Measurements from ENCODE around the gene FLNB. TPM values are rescaled to one million over a fixed set of nuclear protein-coding genes. Genes with fewer than 3 reads are reported as not detected.

FLNB gene
- polyA plus RNA-seq, 10 donors: 52.9 to 88.3 (median 63.2) TPM

DNA sequence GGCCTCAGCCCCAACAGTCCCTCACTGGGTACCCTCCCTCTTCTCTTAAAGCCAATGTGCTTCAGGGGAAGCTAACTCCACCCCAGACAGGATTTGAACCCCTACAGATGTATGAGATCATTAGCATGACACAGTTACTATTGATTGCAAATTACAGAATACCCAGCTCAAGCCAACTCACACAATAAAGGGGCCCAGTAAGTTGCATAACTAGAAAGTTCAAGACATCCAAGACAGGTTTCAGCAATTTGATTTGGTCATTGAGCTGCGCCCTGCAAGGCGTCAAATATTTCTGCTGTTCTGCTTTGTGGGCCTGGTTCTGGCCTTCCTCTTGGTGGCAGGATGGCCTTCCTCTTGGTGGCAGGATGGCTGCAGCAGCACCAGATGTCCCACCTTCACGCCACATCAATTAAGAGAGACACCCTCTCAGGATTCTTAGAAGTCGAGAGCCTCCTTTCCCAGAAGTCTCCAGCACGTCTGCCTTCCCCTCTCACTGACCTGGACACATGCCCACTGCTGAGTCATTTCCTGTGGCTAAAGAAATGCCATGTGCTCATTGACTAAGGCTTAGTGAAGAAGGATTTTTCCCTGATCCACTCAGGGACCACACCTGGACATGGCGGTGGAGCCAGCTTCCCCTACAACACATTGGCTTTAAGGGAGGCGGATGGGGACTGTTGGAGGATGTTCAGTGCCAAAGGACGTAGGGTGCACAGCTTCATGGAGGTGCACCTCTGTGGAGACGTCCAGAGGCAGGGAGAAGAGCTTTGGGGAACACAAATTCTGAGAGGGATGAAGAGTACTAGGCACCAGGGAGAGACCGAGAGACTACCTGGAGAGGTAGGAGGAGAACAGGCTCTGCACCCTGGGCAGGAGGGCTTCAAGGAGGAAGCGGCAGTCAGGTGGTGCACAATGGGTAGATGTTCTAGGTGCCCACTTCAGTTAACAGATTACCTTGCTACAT is 153.5 kb downstream of the FLNB start:
- peak in 2 of 3 donors; percentile 60 to 82 for DNase-seq

- no peak for DNase-seq
Measured at GRCh38 chr3:58163234-58163633, 155.0 kb downstream of the FLNB start.

DNA sequence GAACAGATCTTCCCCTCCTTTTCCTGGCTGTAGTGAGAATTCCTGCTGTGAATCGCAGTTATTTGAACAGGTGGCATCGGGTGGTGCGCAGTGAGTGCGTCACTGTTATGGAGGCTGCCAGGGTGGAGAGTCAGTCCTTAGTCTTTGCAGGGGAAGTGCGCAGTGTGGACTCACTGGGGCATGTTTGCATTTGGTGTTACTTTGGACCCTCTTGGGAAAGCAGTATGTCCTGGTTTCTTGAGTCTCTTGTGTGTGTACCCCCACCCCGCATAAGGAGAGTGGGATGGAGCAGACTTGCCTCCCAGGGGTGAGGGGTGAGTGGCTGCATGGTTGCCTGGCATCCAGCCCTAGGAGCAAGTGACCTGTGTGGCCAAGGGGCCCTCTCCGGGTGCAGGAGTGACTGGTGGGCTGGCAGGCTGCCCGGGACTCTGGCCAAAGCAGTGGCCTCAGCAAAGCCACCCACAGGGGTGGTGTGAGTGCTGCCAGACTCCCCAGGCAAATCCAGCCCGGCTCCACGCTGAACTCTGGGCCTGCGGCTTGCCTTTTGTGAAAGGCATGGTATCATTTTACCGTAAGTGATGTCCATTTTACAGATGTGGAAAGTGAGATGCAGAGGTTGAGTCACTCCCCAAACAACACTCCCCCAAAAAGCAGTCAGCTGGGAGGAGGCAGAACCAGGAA is 156.1 kb downstream of the FLNB start:
- no peak for DNase-seq

DNA sequence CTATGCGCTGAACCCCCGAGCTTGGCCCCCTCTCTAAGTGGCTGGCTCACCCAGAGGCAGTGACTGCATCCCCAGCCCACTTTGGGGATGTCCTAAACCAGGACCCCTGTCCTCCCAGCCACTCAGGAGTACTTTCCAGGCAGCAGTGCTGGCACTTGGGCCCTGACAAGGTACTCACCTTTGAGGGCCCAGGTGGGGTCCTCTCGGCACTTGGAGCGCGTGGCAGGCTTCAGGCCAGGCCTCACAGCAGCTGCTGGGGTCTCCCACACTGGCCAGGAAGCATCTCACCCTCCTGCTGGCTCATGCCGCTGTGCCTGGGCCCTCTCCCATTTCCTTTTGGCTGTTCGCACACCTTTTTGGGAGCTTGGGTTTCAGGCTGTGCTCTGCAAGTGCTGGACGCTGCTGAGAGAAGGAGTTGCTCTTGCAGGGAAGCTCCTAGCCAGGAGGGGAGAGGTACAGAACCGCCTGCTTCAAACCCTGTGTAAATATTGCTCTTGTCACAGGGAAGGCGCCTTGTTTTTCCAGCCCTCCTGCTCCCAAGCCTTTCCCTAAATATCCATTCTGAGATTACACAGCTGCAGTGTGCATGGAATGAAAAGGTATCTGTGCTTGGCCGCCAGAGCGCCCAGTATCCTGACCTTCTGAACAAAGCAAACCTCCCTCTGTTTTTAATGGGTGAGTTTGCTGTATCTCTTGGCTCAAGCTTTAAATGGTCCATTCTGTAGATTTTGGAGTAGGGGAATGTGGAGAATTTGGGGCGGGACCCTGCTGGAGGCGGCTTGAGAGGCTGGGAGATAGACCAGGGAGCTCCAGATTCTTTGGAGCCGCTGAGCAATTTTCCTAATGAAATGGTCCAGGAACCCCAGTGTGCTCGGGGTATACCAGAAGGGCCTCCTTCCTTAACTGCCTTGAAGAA is 156.9 kb downstream of the FLNB start:
- no peak for DNase-seq

DNA sequence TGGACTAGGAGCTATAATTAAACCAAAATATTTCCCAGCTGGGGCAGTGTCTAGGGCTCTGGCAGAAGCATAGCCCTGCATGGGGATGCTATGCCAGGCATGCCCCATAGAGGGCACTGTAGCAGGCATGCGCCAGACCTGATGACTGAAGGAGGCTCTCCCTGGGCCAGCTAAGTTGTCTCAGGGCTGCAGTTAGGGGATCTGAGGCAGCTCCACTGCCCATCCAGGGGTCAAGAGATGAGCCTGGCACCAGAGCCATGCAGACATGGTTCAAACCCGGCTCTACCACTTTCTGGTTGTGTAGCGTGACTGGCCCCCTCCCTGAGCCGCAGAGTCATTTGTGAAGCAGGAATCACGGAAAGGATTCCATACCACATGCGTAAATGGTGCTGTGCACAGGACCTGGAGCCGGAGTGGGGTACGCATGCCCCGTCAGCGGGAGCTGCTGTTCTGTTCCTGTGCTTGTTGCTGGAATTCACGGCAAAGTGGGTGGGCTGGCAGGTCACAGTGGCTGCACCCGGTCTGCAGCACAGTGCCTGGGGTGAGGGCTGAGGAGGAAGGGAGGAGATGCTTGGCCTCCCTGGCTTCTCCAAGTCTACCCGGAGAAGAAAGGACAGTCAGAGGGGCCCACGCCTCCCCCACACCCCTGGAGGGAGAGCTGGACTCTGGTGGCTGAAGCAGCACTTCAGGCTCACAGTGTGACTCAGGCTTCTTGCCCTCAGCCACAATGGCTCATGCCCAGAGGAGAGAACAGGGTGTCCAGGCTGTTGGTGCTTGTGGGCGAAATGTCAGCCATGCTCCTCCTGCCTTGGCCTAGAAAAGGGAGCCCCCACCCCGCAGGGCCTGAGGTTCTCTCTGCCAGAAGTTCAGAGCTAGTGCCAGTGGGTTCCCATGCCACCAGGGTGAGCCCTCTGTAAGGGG is 159.5 kb downstream of the FLNB start:
- DNase-seq: peak in 1 of 3 donors; percentile 62

DNA sequence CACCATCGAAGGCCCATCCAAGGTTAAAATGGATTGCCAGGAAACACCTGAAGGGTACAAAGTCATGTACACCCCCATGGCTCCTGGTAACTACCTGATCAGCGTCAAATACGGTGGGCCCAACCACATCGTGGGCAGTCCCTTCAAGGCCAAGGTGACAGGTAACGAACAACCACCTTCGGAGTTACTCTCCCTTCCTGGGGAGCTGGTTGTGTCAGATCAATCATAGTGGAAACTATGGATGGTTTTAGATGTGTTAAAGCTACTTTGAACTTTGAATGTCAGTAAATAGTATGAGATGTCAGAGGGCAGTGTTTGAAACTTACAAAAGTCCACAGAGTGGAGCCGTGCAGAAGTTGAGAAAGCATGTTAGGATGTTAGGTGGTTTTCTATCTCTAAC is 160.3 kb downstream of the FLNB start:
- DNase-seq: no peak

- DNase-seq: no peak
Measured at GRCh38 chr3:58169371-58169770, 161.1 kb downstream of the FLNB start.

GRCh38 chr3:58170376-58170775 is 162.2 kb downstream of the FLNB start:
- no peak for DNase-seq

DNA sequence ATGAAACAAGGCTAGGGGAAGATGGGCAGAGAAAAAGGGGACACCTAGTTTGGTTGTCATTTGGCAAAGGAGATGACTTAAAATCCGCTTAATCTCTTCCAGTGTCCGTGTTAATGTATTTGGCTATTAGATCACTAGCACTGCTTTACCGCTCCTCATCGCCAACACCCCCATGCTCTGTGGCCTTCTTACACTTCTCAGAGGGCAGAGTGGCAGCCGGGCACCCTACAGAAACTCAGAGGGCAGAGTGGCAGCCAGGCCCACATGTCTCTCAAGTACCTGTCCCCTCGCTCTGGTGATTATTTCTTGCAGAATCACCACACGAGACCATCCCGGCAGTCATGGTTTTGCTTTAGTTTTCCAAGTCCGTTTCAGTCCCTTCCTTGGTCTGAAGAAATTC is 162.9 kb downstream of the FLNB start:
- DNase-seq: no peak

- DNase-seq: no peak
Measured at GRCh38 chr3:58173029-58173668, 164.9 kb downstream of the FLNB start.

- DNase-seq: no peak
Measured at GRCh38 chr3:58173669-58174398, 165.6 kb downstream of the FLNB start.

- DNase-seq: no peak
Measured at GRCh38 chr3:58175187-58175436, 166.9 kb downstream of the FLNB start.

- peak in 1 of 3 donors; percentile 65 for DNase-seq
Measured at GRCh38 chr3:58175437-58176184, 167.4 kb downstream of the FLNB start.

GRCh38 chr3:58176185-58176530 is 167.9 kb downstream of the FLNB start:
- DNase-seq: no peak

- DNase-seq: no peak
Measured at GRCh38 chr3:58176827-58177489, 168.7 kb downstream of the FLNB start.

DNA sequence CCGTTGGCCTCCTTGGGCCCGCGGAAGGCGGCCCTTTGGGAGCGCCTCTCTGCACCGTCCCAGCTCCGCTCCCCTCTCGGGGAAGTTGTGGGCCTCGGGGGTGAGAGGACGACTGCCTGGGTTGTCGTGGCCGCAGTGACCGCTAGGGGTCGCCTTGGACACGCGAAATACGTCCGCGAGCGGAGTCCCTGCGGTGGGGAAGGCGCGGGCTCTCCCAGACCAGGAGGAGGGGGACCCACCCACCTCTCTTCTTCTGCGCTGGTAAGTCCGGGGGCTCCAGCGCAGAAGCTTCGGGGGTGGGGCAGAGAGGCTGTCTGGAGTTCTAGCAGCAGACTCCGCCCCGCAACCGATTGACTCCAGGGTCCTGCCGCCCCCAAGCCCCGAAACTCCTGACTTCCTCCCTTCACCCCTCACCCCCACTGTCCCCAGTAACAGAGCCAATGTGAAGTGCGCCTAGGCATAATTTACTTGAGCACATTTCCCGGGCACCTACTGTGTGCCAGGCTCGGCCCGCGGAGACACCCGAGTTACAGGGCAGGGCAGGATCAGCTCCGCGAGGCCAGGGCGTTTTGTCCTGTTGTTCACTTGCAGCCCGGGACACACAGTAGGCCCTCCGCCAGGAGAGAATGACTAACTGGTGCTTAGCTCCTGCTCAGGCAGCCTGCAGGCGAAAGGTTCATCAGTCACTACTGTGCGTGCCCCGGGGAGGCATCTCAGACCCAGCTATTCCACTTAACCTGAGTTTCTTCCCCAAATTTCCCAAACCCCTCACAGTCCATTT is 169.7 kb downstream of the FLNB start:
- DNase-seq: peak; percentile 82 to 95 (median 92)

DNA sequence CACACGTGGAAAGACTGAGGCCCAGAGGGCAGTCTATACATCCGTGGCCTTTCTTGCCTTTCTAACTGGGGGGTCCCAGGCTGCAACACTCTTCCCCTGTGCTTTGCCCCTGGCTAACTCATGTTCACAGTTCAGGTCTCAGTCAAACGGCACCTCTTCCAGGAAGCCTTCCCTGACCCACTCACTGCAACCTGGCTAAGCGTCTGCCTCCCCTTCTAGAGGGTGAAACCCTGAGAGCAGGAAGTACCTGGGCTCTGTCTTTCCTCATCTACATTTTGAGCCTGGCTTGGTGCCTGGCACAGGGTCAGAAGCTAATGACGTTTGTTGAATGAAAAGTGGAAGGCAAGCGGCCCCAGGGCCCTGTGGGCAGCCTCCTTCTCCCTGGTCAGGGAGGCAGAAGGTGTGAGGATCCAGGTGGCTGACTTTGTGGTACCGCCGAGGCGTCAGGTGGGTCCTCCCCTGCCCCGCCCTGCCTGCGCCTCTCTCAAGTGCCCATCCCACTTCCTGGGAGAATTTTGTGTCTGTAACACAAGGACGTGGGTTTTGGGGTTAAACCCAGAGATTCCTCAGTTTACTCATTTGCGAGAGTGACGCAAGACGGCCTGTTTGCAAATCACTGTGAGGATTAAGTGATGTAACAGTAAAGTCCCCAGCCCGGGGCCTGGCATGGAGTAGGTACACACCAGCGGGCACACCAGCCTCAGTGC is 170.5 kb downstream of the FLNB start:
- DNase-seq: no peak

Measured in muscle of back (tissue), 11 donors.